GM04503 (cell line): ENCODE measurements around the gene PBX2.
A peak's percentile ranks its signal among the peaks of the same experiment; 100 is the strongest.
"Not testable (repeated sequence)": the region's sequence is repeated elsewhere in the genome, so short reads cannot be mapped to it uniquely, and the experiment has no call there.

Source experiments
- DNase-seq: peaks from one replicate; pipeline ENCODE4 v3.0.0-alpha.2; 2012; ENCODE audit warnings: low read depth

The PBX2 gene

DNA sequence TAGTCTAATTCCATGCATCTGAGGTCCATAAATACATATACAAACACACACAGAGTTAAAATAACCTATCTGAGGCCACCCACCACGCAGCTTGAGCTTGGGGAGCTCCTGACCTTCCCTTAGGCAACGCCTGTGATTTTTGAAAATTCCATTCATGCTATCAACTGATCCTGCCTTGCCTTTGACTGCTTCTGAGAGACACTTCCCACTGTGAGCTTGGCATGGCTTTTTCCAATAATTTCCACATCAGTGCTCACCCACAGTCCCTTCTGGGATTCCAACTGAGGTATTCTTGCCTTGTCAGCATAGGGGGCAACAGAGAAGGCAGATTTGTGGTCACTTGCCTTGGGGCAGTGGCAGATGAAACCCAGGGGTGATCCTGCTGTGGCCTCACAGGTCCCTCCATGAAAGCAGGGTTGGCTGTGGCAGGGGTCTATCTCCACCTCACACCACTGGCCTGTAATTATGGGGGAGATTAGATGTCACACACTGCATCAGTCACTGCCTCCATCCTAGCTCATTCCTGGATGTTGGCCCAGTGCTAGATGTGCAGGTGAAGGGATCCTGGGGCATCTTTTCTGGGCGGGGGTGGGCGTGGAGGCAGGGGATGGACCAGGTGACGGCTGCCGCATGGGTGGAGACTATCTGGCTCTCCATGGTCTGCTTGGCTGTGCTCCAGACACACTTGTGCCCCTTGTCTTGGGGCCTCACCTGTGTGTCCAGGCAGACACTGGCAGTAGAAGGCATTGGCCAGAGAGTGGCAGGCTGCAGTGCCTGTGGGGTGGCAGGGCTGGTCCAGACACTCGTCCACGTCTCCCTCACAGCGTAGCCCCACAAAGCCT is 13.6 kb upstream of the PBX2 start:
- no peak for DNase-seq

DNA sequence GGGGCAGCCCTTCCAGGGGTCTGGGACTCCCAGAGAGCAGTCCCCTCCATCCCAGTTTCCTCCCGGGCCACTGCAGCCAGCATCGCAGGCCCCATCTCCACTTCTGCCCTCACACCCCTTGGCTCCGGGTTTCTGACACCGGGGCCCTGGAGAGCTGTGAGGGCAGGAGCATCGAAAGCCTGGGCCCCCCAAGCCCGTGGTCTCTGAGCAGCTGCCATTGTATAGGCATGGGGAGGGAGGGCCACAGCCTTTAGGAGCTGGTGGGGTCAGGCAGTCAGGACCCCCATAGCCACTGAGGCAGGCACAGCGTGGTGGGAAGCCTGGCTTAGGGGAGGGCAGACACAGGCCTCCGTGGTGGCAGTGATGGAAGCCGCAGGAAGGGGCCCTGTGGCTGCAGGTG is 12.2 kb upstream of the PBX2 start:
- no peak for DNase-seq

GRCh38 chr6:32200711-32201475 is 10.9 kb upstream of the PBX2 start:
- DNase-seq, result no peak

DNA sequence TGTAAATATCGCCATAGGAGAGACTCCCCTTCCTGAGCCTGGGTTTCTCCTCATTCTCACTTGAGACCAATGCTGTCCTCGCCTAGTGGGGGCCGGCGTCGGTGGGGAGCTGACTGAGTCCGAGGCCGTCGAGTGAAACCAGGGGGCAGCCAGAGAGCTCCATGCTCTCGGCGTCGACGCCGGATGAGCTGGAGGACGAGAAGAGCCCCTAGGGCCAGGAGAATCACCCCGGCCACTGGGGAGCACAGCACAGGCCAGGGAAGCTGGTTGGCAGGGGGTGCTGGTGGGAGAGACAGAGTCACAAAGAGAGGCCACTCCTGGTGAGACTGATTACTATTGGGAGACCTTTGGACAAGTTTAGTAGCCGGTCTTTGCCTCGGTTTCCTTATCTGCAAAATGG is 8.9 kb upstream of the PBX2 start:
- no peak for DNase-seq

GRCh38 chr6:32198345-32198696 is 8.3 kb upstream of the PBX2 start:
- DNase-seq, result no peak

DNA sequence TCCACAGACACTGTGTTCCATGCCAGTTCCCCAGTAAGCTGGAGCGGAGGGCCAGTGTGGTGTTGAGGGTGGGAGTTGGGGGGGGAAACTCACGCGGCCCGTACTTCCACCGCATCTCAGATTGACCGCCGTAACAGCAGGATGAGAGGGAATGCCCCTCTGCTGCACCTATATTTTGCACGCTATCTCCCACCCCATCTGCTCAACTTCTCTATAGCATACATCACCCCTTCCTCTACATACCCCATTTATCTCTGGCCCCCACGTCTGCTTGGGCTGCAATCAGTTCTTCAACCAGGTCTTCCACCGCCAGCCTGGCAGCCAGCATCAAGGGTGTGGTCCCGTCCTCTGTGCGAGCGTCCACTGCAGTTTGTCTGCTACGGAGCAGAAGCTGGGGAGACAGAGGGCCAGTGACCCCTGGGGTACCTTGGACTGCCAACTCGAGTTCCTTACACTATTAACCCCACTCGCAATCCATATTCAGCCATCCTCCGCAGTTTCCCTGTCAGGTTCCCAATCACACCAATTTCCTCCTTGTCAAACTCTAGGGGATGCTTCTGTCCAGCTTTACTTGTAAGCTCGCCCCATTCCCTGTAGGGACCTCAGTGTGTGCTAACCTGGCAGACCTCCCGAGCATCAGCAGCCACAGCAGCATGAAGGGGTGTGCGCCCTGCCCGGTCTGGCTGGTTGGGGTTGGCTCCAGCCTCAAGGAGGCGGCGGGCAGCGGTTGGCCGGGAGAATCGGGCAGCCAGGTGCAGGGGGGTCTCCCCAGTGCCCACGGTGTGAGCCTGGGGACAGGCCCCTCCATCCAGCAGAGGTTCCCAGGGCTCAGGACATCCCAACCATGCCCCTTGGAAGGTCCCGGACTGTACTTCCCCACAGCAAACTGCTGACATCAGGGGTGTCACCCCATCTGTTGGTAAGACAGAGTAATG is 6.9 kb upstream of the PBX2 start:
- DNase-seq, result no peak

DNA sequence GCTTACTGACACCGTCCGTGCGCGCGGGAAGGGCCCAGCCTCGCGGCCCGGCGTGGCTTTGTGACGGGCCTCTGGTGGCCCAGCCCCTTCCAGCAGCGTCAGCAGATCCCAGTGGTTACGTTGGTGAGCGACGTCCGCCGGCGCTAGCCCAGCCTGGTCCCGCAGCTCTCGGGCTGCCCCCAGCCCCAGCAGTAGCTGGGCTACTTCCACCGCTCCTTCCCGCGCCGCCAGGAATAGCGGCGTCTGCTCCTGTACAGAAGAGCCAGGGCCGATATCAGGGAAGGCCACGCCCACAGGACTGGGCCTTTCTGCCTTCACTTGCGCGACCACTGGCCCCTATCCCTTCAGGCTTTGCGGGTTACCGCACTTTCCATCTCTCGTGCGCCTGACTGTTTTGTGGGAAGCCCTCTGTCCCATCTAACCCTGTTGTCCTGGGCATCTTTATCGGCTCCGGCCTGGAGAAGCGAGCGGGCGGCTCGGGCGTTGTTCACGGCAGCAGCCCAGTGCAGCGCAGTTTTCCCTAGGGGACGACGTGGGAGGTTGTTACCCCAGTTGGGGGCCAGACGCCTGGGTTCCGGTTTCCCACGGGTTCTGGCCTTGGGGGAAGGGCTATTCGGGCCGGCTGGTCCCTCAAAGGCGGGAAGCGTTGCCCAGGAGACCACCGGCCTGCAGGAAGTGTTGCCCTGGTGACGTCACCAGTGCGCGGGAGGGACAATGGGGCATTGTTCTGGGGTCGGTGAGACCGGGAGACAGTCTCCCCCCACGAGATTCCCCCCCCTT is 6.1 kb upstream of the PBX2 start:
- no peak for DNase-seq

DNA sequence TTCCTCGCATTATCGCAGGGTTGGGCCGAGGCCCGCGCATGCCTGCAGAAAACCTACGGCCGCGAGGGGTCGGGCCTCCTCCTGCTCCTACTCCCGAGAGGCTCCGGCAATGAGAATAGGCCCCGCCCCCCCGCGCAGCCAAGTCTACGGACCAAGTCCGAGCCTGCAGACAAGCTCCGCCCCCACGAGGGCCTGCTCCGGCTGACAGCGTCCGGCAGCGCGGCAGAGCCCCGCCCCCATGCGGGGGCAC is 5.6 kb upstream of the PBX2 start:
- DNase-seq, result peak; percentile 98

DNA sequence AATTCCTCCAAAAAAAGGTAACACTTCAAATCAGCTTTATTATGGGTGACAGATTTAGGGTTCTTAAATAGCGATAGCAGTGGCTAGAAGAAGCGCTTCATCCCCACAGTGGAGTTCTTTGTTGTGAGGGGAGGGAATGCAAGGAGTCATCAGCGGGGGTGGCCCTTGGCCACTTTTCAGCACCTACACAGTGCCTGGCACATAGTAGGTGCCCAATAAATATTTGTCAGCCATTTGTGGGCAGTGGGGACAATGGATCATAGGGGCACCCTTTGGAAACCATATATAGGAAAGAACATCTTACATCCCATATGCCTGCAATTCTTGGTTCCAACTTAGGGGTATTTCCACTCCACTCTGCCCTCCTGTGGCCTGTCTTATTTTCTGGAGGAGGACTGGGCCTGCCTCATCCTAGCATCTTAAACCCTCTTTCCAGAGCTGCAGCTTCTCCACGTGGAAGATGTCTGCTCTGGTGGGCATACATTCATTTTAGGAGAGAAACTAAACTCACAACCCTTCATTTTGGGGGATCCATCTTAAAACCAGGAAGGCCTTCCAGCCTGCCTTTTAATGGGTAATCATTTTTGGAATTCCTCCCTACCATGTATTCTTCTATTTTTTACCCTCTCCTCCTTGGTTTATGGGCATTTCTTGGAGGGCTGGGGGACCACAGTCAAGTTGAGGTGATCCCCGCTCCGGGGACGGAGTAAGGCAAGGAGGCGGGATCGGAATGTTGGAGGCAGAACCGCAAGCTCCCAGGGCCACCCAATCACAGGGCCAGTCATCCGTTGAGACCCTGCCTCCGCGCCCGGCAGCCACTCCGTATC is 5.0 kb upstream of the PBX2 start:
- DNase-seq, result no peak

GRCh38 chr6:32194388-32194787 is 4.4 kb upstream of the PBX2 start:
- no peak for DNase-seq

DNA sequence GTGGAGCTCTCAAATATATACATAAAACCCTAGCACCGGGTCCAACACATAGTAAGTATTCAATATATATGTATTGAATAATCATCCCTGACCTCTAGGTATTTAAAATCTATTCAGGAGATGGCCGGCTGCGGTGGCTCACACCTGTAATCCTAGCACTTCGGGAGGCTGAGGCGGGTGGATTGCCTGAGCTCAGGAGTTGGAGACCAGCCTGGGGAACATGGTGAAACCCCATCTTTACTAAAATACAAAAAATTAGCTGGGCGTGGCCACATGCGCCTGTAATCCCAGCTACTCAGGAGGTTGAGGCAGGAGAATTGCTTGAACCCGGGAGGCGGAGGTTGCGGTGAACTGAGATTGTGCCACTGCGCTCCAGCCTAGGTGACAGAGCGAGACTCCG is 3.1 kb upstream of the PBX2 start:
- DNase-seq, result not testable (repeated sequence)

DNA sequence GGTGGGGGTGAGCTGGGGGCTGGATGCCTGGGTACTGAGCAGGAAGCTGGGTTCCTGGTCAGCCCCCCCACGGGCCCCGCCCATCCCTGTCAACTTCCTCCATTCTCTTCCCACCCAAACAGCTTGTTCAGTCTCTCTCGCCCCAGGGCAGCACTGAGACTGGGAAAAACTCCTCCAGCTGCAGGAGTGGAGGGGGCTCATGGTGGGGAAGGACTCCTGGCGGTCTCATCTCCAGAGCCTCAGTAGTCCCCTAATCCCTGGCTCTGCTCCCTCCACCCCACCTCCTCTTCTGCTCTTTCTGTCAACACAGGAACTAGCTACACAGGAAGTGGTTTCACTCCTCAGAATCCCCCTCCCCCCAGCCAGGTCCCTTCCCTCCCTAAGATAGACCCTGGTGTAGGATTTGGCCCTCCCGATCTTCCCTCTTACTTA is 2.6 kb upstream of the PBX2 start, which contains the start of gene GPSM3:
TSS of gene GPSM3 (minus strand) at position 36 of the 432 bp plus-strand sequence. CDS start 130 bp downstream, outside the sequence.
- DNase-seq, result no peak

- no peak for DNase-seq
These were observed 1.9 kb upstream of the PBX2 start for GRCh38 chr6:32191696-32192607.

GRCh38 chr6:32190911-32191677 is 1.1 kb upstream of the PBX2 start:
- DNase-seq, result no peak

GRCh38 chr6:32189742-32190053 is 304 bp downstream of the PBX2 start:
- DNase-seq, result no peak

DNA sequence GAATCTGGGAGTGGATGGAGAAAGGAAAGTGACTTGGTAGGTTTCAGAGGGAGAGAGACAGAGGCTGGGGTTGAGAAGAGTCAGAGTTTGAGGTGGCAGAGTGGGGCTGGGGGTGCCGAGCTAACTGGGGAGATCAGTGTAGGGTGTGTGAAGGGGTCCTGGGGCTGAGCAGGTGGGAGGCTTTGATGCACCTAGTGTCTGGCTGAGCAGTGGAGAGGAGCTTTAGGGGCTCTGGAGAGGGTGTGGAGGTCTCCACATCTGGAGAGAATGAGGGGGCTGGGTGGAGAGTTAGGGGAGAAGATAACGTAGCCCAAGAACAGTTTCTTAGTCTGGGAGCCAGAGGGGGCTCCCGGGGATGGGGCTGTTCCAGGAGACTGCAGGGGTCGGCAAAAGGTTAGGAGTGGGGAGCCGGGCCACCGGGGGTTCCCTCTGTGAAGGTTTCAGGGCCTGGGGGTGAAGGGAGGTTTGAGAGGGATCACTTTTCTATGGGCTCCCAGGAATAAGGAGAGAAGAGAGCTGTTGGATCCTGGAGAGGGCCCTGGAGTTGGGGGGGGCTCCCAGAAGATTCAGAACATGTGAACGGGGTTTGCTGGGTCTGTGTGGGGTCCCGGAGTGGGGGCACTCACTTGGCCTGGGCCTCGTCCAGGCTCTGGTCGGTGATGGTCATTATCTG is 797 bp downstream of the PBX2 start:
- no peak for DNase-seq

GRCh38 chr6:32188381-32189068 is 1.5 kb downstream of the PBX2 start:
- DNase-seq, result no peak
